HG02571 (cell line): ENCODE data around the gene TBX1.

Experiments
- ATAC-seq: cut with Tn5 transposase; IDR thresholded peaks from one replicate; pipeline ENCODE4 v1.9.1; 2021; ENCODE audit warnings: mild to moderate bottlenecking, moderate library complexity; ENCODE audit not compliant: unreplicated experiment

Gene TBX1

GRCh38 chr22:19737846-19738663 lies 22.5 kb upstream of the TBX1 start:
- ATAC-seq, result no peak

- no peak for ATAC-seq
These were observed 21.7 kb upstream of the TBX1 start for GRCh38 chr22:19738664-19739447.

- no peak for ATAC-seq
These were observed 21.1 kb upstream of the TBX1 start for GRCh38 chr22:19739448-19739895.

- no peak for ATAC-seq
These were observed 20.6 kb upstream of the TBX1 start for GRCh38 chr22:19739911-19740449.

DNA sequence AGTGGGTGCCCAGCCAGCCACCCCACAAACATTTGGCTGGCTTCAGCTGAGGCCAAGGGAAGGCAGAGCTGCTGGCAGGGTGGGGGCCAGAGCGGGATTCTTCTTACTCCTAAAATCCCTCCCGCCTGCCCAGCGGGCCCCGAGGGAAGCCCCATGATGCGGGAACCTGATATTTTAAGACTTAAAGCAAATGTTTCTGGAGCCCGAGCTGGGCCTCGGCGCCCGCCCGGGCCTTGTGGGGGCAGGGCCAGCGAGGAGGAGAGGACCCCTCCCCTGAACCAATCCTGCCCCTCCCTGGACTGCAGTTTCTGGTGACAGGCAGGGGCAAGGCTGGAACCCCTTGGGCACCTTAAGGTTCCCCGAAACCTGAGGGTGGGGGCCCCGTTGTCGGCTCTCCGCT lies 20.0 kb upstream of the TBX1 start:
- ATAC-seq, result no peak

GRCh38 chr22:19741053-19741452 lies 19.5 kb upstream of the TBX1 start:
- no peak for ATAC-seq

GRCh38 chr22:19742160-19743066 lies 18.2 kb upstream of the TBX1 start:
- ATAC-seq, result no peak

DNA sequence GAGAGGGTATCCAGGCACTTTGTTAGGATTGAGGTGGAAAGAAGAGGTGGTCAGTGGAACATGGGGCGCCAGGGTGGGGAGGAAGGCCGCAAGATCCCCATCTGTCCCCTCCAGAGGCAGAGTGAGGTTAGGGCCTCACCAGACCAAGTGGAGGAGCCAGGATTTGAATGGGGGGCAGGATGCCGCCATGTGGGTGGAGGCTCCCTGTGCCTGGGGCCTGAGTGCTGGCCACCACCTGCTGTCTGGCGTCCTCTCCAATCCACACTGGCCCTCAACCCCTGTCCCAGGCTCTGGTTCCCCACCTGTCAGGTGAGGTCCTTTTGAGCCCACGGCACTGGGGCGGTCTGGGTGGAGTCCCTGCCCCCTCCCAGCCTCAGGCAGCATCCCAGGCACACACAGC lies 17.5 kb upstream of the TBX1 start:
- ATAC-seq, result no peak

GRCh38 chr22:19743651-19744050 lies 16.9 kb upstream of the TBX1 start:
- ATAC-seq, result no peak

GRCh38 chr22:19744350-19745006 lies 16.1 kb upstream of the TBX1 start:
- no peak for ATAC-seq

DNA sequence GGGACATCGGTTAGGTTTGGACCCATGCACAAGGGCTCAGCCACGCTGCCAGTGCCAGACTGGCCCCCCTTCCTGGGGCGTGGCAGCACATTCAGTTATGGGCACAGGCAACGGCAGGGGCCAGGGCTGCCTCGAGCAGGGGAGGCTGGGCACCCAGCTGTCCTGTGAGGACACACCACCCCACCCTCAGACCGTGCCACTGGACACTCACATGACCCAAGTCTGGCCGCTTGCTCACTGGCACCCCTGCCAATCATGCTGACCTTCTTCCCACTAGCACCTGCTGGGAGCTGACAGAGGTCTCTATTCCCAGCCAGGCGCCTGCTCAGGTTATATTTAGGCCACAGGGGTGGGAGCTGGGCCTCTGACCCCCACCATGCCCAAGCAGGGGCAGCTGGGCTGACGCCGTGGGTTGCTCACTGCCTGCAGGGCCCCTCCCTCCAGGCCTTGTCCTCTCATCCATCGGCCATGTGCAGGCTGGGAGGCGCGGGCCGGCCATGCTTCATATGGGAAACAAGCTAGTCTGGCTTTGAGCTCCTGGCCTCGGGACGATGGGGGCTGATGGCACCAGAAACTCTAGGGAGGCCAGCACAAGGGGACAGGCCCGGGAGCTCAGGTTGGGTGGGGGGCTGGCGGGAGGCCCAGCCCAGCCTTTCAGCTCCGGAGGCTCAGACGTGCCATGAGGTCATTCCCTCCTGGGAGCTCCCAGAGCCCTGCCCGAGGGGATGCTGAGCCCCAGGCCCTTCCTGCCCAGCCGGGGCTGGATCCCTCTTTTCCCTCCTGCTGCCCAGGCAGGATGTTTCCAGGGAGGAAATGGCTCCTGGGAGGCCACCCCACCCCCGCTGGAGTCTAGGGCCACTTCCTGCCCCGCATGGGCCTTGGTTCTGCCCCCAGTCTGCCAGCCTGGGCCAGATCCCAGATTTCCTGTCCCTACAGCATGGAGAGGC lies 15.2 kb upstream of the TBX1 start:
- no peak for ATAC-seq

DNA sequence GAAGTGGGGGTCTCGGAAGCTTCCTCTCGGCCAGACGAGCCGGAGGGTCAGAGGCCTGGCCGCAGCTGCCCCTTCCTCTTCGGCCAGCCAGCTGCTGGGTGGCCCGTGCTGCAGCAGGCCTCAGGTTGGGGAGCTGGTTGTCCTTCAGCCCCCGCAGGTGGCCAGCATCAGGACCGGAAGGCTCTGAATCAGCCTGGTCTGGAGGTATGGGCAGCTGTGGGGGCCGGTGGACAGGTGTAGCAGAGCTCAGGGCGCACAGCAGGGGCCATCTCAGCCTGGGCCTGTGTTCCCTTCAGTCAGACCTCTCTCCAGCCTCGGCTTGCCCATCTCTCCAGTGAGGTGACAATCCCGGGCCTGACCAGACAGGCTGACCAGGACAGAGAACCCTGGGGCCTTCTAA lies 13.9 kb upstream of the TBX1 start:
- no peak for ATAC-seq

- no peak for ATAC-seq
These were observed 13.0 kb upstream of the TBX1 start for GRCh38 chr22:19747551-19747950.

DNA sequence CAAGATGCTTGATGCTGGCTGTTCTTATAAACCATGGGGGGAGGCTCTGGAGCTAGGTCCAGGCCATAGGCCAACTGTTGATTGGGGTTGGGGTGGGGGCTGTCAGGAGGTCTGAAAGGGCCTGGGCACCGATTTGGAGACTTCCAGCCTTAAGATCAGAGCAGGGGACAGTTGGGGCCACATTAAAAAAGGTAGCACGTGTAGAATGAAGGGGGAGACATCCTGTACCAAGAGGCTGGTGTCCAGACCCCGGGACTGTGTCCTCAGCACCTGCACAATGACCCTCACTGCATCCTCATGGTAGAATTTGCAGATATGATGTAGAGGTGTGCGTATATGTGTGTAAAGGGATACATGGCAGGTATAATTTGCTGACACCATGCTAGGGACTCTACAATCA lies 12.4 kb upstream of the TBX1 start:
- no peak for ATAC-seq

- no peak for ATAC-seq
These were observed 11.4 kb upstream of the TBX1 start for GRCh38 chr22:19748991-19749664.

DNA sequence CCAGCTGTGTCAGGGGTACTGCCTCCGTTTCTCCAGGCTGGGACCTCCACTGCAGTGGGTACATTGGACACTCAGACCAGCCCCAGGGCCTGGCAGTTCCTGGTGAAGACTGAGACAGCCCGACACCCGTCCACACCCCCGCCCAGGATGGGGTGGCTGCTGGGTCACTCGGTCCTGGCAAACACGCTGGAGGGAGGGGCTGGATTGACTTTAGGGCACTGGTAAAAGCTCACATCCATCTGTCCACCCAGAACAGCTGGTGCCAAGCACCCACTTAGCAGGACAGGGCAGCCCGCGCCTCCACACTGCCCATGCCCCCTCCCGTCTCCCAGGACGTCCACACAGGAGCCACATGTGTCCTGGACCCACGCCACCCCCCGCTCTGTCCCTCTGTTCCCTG lies 10.7 kb upstream of the TBX1 start:
- ATAC-seq, result no peak

GRCh38 chr22:19750507-19751490 lies 9.8 kb upstream of the TBX1 start:
- ATAC-seq, result no peak
